H1 (cell line): Measurements from ENCODE around the gene MSH5. TPM values are rescaled to one million over a fixed set of nuclear protein-coding genes. Genes with fewer than 3 reads are reported as not detected.

ENCODE experiments used
- ATF3 ChIP-seq: IDR thresholded peaks from 2 replicates; pipeline ENCODE4 v1.6.1; 2011; ENCODE audit warnings: low read depth, mild to moderate bottlenecking, low read length; ENCODE audit not compliant: insufficient read depth
- CEBPB ChIP-seq: IDR thresholded peaks from 2 replicates; pipeline ENCODE4 v1.6.1; 2012; ENCODE audit warnings: low read depth, low read length
- CHD2 ChIP-seq: IDR thresholded peaks from 2 replicates; pipeline ENCODE4 v1.6.1; 2012; ENCODE audit warnings: low read length, improper control_type of control experiment
- CTCF ChIP-seq, 3 experiments: IDR thresholded peaks; 1 replicate in 2 of 3; 2 replicates in 1 of 3; pipeline versions ENCODE4 v1.5.1 to v1.6.1; 2011; ENCODE audit warnings: low read length in 3 of 3, mild to moderate bottlenecking in 3 of 3, inconsistent platforms in 2 of 3, low read depth in 1 of 3, moderate library complexity in 1 of 3; ENCODE audit not compliant: insufficient read depth in 1 of 3; ENCODE audit errors: control extremely low read depth in 1 of 3
- E2F6 ChIP-seq: IDR thresholded peaks from 2 replicates; pipeline ENCODE4 v1.6.1; 2012; ENCODE audit warnings: inconsistent platforms
- MAX ChIP-seq: IDR thresholded peaks from 2 replicates; pipeline ENCODE4 v1.6.1; 2012; ENCODE audit warnings: inconsistent platforms
- SUZ12 ChIP-seq: fragments of 200-600 bp; sonication (generic); IDR thresholded peaks from 2 replicates; pipeline ENCODE4 v1.6.1; 2012; ENCODE audit warnings: mild to moderate bottlenecking, inconsistent platforms, low read length, moderate library complexity, mixed read lengths
- YY1 ChIP-seq: IDR thresholded peaks from 2 replicates; pipeline ENCODE4 v1.6.1; 2011; ENCODE audit warnings: low read depth, mild to moderate bottlenecking, low read length
- polyA plus RNA-seq, 7 experiments: library from polyadenylated mRNA; depleted of rRNA in 3 of 7; stranded (reverse) in 5 of 7; unstranded in 2 of 7; fragments of >200 nt in 5 of 7; fragments of 200-250 nt in 2 of 7; gene quantifications; 1 replicate in 5 of 7; 2 replicates in 1 of 7; 4 replicates in 1 of 7; pipeline versions ENCODE4 v1.2.1 to v1.2.3, GENCODE V29; 2011 to 2013; ENCODE audit warnings: missing spikeins in 2 of 7, mixed read lengths in 2 of 7
- total RNA-seq: library from RNA; stranded (reverse); fragmentation: NEBNext Ultra II Directional; extraction: Animal tissue kit (Norgen Biotek cat#: 25700); gene quantifications from 2 replicates; pipeline ENCODE4 v1.2.1, GENCODE V29; 2021

The MSH5 gene
- total and polyA plus RNA-seq, 2 of the 8 experiments (the other 6 are each of a cell fraction or from before 2014, with no cell fraction given) = 25.3 to 26.5 TPM

GRCh38 chr6:31717499-31718222 is 22.1 kb upstream of the MSH5 start (continued):
- TF ChIP-seq CTCF (IDR thresholded peaks at IDR 0.05; ENCODE audit: control extremely low read depth in 1 of 3, insufficient read depth in 1 of 3, low read depth in 1 of 3, low read length in 3 of 3) (peak; percentile 52 to 74 (median 72); a peak in 3 of 4 replicates), CHD2 (no peak), YY1 (peak; percentile 34; the same call in 1 of the 2 replicates), CEBPB (no peak), SUZ12 (no peak), MAX (peak; percentile 83), ATF3 (no peak), E2F6 (no peak)
